Fibroblast of skin of back (primary cell): ENCODE data around the gene CHI3L2.
"Not testable (repeated sequence)": the region's sequence is repeated elsewhere in the genome, so short reads cannot be mapped to it uniquely, and the experiment has no call there.

ENCODE experiments used
- DNase-seq: peaks from one replicate; pipeline ENCODE4 v3.0.0-alpha.2; 2013

Gene CHI3L2

GRCh38 chr1:111202707-111203623 is 24.5 kb upstream of the CHI3L2 start:
- DNase-seq: no peak

- DNase-seq: peak; percentile 29
Measured at GRCh38 chr1:111203681-111204200, 23.8 kb upstream of the CHI3L2 start.

GRCh38 chr1:111204201-111204982 is 23.1 kb upstream of the CHI3L2 start:
- no peak for DNase-seq

- DNase-seq: no peak
Measured at GRCh38 chr1:111204983-111205713, 22.4 kb upstream of the CHI3L2 start.

GRCh38 chr1:111205714-111206050 is 21.8 kb upstream of the CHI3L2 start:
- no peak for DNase-seq

GRCh38 chr1:111208921-111209320 is 18.6 kb upstream of the CHI3L2 start:
- DNase-seq: no peak

GRCh38 chr1:111209622-111210021 is 17.9 kb upstream of the CHI3L2 start:
- DNase-seq: no peak

GRCh38 chr1:111211921-111212320 is 15.6 kb upstream of the CHI3L2 start:
- no peak for DNase-seq

GRCh38 chr1:111212634-111213335 is 14.7 kb upstream of the CHI3L2 start:
- DNase-seq: no peak

- no peak for DNase-seq
Measured at GRCh38 chr1:111213412-111213811, 14.1 kb upstream of the CHI3L2 start.

- DNase-seq: no peak
Measured at GRCh38 chr1:111214074-111214801, 13.3 kb upstream of the CHI3L2 start.

- no peak for DNase-seq
Measured at GRCh38 chr1:111214884-111215283, 12.6 kb upstream of the CHI3L2 start.

DNA sequence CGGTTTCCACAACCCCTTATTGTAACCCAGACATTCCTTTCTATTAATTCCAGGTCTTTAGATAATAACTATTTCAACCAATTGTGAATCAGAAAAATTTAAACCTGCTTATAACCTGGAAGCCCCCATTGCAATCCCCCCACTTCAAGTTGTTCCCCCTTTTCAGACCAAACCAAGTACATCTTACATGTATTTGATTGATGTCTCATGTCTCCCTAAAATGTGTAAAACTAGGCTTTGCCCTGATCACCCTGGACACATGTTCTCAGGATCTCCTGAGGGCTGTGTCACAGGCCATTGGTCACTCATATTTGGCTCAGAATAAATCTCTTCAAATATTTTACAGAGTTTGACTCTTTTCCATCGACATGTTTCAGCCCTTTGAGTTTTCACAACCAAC is 12.2 kb upstream of the CHI3L2 start:
- DNase-seq: not testable (repeated sequence)

GRCh38 chr1:111216751-111217150 is 10.8 kb upstream of the CHI3L2 start:
- no peak for DNase-seq

DNA sequence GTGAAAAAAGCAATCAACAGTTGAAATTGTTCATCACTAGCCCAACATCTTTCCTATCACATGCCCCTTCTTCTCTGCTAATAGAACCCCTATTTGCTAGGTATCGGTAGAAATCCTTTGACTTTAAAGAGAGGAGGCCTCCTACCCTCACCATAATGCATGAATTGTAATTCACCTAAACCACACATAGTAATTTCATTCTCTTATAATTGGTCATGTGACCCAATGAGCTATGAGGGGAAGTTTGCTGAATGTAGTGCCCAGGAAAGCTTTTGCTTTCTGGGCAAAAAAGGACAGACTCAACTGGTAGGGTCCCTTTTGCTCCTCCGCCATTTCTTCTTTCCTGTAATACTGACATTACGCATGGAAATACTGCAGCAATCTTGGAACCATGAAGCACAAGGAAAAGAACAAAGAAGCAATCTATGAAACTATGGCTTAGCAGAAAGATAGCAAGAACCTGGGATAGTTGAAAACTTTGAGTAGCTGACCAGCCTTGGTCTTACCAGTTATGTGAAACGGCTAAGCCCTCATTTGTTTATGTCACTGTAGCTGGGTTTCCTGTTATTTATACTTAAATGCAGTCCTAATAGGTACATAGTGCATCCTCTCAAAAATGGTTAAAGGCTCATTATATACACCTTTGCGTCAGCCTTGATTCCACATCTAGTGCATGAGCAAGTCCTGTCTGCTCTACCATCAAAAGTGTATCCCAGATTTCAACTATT is 10.2 kb upstream of the CHI3L2 start:
- DNase-seq: no peak

DNA sequence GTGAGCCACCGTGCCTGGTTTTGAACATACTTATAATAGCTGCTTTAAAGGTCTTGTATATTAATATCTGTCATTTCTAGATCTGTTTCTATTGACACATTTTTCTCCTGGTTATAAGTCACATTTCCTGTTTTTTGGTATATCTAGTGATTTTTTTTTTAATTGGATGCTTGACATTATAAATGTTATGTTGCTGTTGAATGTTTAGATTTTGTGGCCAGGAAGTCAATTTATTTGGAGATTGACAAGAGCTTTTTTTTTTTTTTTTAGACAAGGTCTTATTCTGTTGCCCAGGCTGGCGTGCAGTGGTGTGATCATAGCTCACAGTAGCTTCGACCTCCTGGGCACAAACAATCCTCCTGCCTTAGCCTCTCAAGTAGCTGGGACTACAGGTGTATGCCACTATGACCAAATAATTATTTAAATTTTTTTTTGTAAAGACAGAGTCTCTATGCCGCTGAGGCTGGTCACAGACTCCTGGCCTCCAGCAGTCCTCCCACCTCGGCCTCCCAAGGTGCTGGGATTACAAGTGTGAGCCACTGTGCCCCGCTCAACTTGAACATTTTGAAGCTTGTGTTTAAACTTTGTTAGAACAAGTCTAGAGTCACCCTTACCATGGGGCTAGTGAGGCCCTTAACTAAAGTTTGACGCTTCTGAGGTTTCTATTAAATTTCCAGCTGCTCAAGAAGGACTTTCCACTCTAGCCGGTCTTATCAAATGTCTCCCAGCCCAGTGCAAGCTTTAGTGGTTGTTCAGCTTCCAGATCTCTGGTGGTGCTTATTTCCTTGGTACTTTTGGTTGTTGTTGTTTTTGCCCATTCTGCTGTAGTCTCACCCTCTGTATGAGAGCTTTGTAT is 8.6 kb upstream of the CHI3L2 start:
- DNase-seq: no peak

GRCh38 chr1:111219557-111220286 is 7.8 kb upstream of the CHI3L2 start:
- DNase-seq: no peak

DNA sequence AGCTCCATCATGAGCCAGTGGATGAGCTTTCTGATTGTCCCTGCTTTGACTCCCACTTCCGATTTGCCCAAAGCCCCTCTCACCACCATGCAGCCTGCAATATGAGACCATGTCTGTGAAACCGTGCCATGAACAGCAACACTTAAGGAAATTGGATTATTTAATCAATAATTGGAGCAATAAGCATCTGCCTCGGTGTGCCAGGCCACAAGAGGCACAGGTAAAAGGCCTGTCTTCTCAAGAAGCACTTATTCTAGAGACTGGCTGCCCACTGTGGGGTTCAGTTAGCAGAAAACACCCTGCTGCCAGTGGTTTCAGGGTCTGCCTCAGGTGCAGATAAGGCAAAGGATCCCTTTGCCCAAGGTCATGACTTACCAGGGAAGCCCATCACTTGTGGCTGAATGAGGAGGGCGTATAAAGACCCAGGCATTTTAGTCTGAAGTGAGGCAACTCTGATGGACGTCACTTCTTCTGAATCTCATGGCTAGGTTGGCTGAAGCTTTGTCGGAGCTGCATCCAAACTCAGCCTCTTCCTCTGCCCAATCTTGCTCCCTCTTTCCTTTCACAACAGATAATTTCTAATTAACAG is 7.1 kb upstream of the CHI3L2 start:
- DNase-seq: no peak

DNA sequence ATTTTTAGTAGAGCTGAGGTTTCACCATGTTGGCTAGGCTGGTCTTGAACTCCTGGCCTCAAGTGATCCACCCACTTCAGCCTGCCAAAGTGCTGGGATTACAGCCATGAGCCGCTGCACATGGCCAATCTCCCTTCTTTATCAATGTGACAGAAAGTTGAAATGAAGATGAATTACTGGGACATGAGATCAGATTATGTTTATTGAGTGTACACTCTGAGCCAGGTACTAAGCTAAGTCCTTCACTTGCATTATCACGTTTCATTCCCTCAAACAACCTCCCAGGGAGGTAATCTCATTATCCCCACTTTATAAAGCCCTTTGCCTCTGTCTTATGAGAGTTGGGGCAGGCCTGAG is 6.3 kb upstream of the CHI3L2 start:
- DNase-seq: no peak
